Measurements from ENCODE around the gene DCAF5. TPM values are rescaled to one million over a fixed set of nuclear protein-coding genes. Genes with fewer than 3 reads are reported as not detected.
"Not testable (repeated sequence)": the region's sequence is repeated elsewhere in the genome, so short reads cannot be mapped to it uniquely, and the experiment has no call there.

DCAF5 gene, protein sequence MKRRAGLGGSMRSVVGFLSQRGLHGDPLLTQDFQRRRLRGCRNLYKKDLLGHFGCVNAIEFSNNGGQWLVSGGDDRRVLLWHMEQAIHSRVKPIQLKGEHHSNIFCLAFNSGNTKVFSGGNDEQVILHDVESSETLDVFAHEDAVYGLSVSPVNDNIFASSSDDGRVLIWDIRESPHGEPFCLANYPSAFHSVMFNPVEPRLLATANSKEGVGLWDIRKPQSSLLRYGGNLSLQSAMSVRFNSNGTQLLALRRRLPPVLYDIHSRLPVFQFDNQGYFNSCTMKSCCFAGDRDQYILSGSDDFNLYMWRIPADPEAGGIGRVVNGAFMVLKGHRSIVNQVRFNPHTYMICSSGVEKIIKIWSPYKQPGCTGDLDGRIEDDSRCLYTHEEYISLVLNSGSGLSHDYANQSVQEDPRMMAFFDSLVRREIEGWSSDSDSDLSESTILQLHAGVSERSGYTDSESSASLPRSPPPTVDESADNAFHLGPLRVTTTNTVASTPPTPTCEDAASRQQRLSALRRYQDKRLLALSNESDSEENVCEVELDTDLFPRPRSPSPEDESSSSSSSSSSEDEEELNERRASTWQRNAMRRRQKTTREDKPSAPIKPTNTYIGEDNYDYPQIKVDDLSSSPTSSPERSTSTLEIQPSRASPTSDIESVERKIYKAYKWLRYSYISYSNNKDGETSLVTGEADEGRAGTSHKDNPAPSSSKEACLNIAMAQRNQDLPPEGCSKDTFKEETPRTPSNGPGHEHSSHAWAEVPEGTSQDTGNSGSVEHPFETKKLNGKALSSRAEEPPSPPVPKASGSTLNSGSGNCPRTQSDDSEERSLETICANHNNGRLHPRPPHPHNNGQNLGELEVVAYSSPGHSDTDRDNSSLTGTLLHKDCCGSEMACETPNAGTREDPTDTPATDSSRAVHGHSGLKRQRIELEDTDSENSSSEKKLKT
- total RNA-seq = 8.5 and 11.5 TPM in 2 replicates

DNA sequence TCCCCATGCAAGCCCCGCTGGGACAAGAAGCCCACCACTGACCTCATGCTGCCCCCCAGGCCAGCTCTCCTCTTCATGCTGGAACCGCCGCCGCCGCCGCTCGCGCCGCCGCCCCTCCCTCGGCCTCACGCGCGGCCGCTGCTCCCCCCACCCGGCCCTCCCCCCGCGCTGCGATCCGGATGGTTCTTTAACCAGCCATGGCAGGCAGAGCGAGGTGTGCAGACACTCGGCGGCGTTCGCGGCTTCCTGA lies at the start of gene DCAF5:
Gene DCAF5 (minus strand): TSS at position 218 of the 250 bp plus-strand sequence. CDS start 141 bp downstream, at position 77.
- peak in 1 of 2 donors; percentile 92 for DNase-seq (ENCODE audit: low read depth in 2 of 2)

DNA sequence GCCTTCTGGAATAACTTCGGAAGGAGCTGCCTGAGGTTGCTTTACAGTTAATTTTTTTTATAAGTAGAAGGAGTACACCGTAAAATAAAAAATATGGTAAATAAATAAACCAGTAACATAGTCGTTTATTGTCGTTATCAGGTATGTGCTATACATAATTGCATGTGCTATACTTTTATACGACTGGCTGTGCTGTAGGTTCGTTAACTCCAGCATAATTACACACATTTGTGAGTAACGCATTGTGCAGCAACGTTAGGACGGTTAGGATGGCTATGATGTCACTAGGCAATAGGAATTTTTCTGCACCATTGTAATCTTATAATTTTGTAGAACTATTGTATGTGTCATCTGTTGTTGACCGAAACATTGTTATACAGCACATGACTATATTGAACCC lies 46.9 kb upstream of the DCAF5 start:
- DNase-seq (ENCODE audit: low read depth in 2 of 2) = no peak

DNA sequence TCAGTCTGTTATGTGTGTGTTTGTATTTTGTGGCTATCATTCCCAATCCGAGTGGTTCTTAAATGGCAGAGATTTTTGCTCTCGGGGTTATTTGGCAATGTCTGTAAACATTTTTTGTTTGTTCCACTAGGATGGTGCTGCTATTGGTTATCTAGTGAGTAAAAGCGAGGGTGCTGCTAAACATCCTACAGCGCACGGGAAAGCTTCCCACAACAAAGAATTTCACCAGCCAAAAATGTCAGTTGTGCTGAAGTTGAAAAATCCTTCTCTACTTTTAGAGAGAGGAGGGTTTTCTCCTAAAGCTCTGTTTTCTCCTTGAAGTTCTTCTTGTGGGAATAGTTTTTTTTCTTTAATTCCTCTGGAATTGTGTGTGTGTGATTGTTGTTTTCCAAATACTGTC lies 40.8 kb upstream of the DCAF5 start:
- DNase-seq (ENCODE audit: low read depth in 2 of 2) = no peak

DNA sequence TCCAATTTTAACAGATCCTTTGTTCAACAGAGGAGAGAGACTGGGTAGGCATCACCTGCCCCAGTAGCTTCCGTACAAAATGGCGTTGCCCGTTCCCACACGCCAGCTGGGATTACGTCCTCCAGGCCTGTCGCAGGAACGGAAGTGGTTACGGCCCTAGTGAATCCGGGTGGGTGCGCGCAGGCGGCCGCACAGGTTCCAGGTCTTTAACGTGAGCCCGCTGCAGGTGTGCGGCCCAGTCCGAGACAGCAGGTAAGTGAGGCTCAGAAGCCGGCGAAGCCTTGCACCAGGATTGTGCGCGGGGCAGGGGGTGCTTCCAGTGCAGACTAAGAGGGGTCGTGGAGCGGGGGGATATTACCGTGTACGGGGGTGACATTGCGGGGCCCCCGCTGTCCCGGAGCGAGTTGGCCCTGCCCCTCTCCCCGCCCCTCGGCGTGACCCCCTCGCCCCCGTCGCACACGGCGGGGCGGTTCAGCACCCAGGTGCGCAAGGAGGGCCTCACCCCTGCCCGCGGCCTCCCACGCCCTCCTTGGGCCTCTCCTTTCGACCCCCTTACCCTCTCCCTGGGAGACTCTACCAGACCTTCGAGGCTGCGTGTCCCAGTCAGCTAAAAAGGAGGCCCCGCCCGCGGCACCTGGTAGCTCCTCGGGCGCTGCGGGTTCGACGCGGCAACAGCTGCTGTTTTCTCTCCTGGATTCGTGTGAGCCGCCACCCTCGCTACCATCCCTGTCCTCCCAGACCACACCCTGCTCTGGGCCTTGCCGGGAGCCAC lies 38.6 kb upstream of the DCAF5 start, which contains the start of gene EXD2:
Gene EXD2 (plus strand): TSS at position 159 of the 772 bp plus-strand sequence. CDS start 17,973 bp downstream, outside the sequence.
- DNase-seq (ENCODE audit: low read depth in 2 of 2) = peak; percentile 81 to 89

DNA sequence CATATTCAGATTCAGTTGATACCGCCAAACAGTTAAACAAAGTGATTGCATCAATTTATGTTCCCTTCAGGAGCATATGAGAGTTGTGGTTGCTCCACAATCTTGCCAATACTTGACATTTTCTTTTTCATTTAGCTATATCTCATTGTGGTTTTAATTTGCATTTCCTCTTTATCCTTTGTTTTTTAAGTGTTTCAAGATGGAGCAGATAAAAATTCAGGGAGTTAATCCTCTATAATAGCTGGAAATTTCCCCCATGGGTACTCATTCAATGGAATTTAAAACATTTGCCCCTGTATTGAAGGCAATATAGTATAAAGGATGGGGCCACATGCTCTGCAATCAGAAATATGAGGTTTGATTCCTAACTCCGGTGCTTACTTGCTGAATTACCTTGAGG lies 37.3 kb upstream of the DCAF5 start:
- DNase-seq (ENCODE audit: low read depth in 2 of 2) = no peak

DNA sequence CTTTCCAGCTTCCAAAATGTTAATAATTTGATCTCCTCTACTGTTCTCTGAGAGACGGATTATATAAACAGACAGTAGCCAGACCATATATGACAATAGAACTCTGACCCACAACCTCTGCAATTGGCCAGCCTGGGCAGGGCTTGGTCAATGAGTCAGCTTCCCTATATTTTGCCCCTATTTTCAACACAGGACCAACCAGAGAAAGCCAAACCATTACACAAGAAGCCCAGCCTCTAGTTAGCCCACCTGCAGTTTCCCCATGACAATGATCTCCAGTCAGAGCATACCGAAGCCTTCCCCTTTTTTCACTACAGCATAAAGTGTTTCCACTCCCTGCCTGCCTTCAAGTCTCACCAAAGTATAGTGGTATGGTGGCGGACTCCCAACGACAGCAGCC lies 30.8 kb upstream of the DCAF5 start:
- DNase-seq (ENCODE audit: low read depth in 2 of 2) = peak; percentile 23 to 30

DNA sequence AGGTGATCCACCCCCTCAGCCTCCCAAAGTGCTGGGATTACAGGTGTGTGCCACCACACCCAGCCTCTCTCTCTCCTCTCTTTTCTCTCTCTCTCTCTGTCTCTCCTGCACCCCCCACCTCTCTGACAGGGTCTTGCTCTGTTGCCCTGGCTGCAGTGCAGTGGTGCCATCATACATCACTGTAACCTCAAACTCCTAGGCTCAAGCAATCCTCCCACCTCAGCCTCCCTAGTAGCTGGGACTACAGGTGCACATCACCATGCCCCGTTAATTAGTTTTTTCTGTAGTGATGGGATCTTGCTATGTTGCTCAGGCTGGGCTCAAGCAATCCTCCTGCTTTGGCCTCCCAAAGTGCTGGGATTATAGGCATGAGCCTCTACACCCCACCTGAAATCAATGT lies 29.7 kb upstream of the DCAF5 start:
- DNase-seq (ENCODE audit: low read depth in 2 of 2) = not testable (repeated sequence)

DNA sequence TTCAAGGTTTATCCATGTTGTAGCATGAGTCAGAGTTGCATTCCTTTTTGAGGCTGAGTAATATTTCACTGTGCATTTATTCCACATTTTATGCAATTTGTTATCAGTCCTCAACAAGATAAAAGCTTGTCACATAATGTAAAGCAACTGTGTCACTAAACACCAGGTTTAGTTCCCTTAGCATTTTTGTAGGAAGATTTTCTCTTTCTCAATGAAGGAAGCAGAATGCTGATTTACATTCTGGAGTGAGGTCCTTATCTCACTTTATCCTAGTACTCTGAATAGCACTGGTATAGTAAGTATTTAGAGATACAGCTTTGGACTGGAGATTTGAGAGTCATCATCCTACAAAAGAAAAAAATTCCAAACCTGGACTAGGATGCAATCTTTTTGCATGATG lies 28.6 kb upstream of the DCAF5 start:
- no peak for DNase-seq (ENCODE audit: low read depth in 2 of 2)

DNA sequence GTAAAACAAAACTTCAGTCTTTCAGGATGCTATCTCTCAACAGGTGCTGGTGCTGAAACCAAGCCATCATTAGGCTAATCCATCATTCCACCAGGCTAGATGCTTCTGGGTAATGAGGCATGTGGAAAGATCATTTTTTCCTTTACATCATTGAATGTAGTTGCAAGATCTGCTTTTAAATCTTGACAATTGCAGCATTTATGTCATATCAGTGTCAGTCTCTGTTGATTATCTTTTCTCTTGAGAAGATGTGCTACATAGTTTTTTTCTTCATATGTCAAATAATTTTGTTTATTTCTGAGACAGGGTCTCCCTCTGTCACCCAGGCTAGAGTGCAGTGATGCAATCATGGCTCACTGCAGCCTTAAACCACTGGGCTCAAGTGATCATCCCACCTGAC lies 22.2 kb upstream of the DCAF5 start:
- DNase-seq (ENCODE audit: low read depth in 2 of 2) = no peak

DNA sequence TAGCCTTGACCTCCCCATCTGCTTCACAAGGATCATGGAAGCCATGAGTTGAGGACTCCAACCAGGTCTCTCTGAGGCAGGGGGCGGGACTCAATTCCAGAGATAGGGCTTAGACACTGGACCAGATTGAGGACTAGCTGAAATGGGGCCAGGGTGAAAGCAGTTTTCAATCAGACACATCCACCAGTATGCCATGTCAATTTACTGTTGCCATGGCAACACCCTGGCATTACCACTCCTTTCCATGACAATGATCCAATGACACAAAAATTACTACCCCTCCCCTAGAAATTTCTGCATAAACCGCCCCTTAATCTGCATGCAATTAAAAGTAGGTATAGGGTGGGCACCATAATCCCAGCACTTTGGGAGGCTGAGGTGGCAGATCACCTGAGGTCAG lies 18.6 kb upstream of the DCAF5 start:
- DNase-seq (ENCODE audit: low read depth in 2 of 2) = peak in 1 of 2 donors; percentile 14

DNA sequence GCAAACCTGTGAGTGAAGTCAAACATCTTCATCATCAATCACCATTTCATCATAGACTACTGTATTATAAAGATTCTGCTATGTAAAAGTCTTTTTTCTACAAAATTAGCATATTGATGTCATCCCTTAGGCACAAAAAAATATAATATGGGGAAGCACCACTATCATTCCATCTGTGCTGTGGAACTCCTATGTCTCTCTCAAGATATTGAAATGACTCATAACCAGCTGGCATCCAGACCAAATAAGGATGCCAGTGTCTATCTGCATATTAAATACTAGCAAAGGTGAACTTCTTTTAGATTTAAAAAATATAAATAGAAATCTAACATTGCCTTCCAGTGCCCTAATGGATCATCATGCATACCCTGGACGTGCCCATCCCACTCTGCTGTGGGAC lies 17.9 kb upstream of the DCAF5 start:
- no peak for DNase-seq (ENCODE audit: low read depth in 2 of 2)

DNA sequence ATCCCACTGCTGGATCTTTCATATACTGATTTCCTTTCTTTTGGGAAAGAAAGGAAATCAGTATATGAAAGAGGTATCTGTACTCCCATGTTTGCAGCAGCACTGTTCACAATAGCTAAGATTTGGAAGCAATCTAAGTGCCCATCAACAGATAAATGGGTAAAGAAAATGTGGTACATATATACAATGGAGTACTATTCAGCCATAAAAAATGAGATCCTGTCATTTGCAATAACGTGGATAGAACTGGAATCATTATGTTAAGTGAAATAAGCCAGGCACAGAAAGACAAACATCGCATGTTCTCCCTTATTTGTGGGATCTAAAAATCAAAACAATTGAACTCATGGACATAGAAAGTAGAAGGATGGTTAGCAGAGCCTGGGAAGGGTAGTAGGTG lies 12.9 kb upstream of the DCAF5 start:
- DNase-seq (ENCODE audit: low read depth in 2 of 2) = not testable (repeated sequence)

DNA sequence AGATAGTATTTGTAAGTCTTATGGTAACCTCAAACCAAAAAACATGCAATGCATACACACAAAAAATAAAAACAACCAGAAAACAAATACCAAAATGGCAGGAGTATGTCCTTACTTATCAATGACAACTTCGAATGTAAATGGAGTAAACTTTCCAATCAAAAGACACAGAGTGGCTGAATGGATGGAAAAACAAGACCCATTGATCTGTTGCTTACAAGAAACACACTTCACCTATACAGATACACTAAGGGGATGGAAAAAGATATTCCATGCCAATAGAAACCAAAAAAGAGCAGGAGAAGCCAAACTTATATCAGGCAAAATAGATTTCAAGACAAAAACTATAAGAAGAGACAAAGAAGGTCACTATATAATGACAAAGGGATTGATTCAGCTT lies 8.7 kb upstream of the DCAF5 start:
- no peak for DNase-seq (ENCODE audit: low read depth in 2 of 2)

DNA sequence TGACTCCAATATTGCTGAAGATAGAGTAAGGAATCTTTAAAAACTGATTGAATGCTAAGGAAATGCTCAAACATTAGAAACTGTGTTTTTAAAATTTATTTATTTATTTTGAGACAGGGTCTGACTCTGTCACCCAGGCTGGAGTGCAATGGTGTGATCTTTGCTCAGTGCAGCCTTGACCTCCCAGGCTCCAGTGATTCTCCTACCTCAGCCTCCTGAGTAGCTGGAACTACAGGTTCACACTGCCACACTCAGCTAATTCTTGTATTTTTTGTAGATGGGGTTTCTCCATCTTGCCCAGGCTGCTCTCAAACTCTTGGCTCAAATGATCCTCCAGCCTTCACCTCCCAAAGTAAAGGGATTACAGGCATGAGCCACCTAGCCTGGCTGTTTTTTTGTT lies 3.3 kb upstream of the DCAF5 start:
- DNase-seq (ENCODE audit: low read depth in 2 of 2) = no peak

DNA sequence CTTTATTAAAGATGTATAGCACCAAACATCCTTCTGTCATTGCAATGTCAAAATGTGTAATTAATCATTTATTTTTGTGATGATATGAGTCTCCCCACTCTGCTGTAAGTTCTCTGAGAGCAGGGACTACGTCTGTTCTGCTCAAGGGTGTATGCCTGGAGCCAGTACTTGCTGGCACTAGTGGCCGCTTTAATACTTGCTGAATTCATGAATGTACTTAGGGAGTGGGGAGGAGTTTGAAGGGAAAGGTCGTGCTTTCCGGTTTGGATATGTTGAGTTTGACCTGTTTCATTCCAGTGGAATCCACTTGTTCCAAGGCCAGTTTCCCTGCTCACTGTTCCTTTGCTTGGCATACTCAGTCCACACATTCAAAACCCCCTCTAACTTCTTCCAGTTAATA lies 1.9 kb upstream of the DCAF5 start:
- no peak for DNase-seq (ENCODE audit: low read depth in 2 of 2)

DNA sequence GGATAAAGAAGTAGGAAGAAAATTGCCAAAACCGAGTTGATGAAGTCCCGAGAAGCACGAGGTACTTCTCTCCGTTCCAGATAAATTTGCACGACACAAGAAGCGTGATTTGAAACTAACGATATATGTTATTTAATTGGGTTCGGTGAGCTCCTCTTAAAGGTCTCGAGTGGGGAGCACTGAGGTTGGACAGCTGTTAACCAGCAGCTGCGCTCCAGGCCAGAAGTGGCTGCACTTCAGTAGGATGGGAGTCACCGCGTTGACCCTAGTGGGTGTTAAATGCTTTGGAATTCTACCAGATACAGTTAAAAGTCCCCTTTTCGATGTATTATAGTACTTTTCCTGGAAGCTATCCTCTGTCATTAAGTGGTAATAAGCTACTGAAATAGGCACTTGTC lies 953 bp upstream of the DCAF5 start:
- peak; percentile 26 to 44 for DNase-seq (ENCODE audit: low read depth in 2 of 2)

DNA sequence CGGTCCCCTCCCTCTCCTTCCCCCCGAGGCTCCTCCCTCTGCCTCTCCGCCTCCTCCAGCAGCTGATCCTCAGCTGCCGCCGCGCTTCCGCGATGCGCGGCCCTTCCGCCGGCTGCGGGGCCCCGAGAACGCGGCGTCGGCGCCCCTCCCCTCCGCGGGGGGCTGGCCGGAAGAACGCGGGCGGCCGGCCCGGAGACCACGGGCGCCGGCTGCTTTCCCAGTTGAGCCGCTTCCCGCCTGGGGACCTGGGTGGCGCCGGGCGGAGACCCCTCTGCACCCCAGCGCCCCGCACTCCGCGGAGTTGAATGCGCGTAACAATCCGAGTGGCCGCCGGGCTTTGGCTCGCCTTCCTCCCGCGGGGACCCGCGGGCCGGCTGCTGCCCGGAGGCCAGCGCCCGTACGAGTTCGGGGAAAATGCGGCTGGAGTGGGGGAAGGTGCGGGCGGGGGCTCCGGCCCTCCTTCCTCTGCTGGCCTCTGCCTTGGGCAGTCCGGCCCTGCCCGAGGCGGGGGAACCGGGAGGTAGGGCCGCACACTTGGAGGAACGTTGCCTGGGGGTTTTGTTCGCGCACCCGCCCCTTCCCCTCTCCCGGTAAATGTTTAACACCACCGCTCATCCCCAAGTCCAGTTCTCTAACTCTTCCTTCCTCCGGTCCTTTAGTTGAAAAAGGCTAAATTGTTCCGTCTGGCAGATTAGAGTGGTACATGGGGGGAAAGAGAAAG lies 393 bp upstream of the DCAF5 start:
- peak in 1 of 2 donors; percentile 96 for DNase-seq (ENCODE audit: low read depth in 2 of 2)

DNA sequence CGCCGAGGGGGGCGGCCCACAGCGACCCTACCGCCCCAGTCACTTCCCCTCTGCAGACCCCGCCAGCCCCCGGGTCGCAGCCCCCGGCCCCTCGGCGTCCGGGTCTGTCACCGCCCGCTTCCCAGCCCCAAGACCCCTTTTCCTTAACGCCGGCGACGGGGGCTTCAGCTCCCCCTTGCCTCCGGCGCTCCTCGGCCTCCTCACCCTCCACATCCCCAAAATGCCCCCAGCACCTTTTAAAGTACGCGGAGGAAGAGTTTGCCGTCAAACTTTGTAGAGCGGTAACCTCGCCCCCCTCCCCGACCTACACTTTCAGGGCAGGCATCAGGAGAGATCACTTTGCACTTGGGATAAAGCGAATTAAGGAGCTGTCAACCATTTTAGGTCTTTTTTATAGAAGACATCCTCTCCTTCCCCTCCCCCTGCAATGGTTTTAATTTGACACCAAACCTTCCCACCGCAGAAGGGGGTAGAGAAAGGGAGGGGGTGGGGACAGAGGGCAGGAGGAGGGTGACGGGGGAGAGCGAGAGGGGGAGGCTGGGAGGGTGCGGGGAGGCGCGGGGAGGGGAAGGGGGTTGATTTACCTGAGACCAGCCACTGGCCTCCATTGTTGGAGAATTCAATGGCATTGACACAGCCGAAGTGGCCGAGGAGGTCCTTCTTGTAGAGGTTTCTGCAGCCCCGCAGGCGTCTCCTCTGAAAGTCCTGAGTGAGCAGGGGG lies 578 bp downstream of the DCAF5 start:
- peak in 1 of 2 donors; percentile 28 for DNase-seq (ENCODE audit: low read depth in 2 of 2)

DNA sequence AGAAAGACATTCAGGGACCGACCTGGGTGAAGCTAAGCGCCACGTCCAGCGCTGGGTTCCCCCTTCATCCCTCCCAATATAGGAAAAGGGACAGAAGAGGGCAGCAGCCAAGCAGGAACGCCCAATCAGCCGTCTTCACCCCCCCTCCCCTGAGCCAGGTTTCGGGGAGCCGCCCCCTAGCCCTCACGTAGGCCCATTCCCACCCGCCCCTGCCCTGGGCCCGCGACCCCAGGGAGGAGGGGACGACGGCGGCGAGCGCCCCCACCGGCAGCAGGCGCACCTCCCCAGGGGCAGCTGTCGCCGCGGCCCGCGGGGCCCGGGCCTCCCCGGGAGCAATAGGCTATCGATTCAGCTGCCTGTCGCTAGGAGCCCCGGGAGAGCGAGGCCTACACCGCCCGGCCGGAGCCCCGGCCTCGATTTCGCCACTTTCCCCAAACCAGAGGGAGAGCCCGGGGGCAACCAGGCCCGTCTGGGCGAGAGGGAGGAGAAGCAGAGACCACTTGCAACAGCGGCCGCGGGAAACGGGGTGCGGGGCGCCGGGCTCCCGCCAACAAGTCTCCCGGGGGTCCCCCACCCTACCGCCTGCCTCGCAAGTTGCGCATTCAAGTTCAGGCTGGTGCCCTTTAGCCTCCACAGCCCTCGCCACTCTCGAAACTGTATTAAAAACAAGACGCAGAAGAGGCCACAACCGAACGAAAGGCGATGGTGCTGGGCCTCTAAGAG lies 1.3 kb downstream of the DCAF5 start:
- DNase-seq (ENCODE audit: low read depth in 2 of 2) = peak; percentile 75 to 81
